HG03095 (cell line): ENCODE measurements around the gene AKAP8.
"Not testable (repeated sequence)": the region's sequence is repeated elsewhere in the genome, so short reads cannot be mapped to it uniquely, and the experiment has no call there.

Experiments
- ATAC-seq: cut with Tn5 transposase; IDR thresholded peaks from one replicate; pipeline ENCODE4 v1.9.1; 2021; ENCODE audit warnings: moderate library complexity; ENCODE audit not compliant: unreplicated experiment

The AKAP8 gene

DNA sequence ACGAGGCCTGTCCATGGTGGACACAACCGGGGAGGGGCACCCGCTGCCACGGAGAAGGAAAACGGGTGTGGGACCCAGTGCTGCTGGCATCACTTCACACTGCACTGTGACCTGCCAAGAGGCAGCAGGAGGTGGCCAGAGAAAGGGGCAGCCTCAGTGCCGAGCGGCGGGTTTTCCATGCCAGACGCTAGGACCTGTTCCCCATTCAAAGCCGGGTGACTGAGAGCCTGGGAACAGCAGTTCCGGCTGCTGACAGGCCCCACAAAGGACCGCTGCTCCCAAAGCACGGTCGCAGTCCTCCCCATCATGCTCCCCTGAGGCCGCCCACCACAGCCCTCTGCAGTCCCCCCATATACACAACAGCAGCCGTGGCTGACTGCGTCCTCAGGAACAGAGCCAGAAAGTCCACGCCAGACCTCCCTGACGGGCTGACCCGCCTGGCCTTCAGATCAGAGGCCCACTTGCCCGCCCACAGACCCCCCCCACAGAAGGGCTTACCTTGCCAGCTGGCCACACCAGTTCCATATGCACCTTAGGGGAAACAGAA, 5.4 kb downstream of the AKAP8 start:
- ATAC-seq: no peak

DNA sequence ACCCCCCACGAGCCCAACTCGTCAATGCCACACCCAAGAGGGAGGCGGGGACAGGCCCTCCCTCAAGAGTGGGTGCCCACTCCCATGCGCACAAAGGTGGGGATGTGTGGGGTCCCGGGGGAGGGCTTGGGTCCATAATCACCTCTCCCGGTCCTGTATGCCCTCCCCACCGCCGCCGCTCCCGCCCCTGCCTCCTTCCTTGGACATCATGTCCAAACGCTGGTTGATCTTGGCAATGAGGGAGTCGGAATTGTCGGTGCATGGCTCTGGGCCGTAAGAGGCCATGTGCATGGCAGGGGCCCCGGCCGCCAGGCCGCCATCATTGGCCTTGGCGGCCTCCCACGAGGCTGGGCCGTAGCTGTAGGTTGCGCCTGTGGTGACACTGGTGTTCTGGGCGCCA, 5.9 kb downstream of the AKAP8 start:
- ATAC-seq: no peak

DNA sequence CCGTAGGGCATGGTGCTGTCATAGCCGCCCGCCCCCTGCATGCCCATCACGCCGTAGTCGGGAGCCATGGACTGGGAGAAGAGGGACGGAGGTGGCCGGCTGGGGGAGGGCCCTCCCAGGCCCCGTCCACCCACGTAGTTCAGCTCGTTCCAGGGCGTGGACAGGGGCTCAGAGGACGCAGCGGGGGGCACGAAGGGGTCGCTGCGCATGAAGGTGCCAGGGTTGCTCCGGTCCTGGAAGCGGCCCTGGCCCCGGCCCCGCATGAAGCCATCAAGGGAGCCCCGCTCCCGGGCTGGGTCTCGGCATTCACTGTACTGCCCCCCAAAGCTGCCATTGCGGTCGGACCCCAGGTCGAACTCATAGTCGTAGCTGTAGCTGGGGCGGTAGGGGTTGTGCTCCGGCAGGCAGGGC, 6.7 kb downstream of the AKAP8 start:
- no peak for ATAC-seq

DNA sequence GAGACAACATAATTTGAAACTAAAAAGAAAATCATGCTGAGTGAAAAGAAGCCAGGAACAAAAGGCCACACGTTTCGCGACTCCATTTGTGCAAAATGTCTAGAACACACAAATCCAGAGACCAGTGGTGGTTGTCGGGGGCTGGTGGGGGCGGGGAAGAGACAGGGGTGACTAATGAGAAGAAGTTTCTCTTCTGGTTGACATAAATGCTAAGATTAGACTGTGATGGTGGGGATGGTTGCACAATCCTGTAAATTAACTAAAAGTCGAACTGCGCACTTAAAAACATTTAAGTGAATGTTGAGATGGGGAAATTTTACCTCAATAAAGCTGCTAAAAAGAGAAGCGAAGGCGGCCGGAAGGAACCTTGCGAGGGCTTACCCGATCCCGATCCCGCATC, 7.1 kb downstream of the AKAP8 start:
- no peak for ATAC-seq

DNA sequence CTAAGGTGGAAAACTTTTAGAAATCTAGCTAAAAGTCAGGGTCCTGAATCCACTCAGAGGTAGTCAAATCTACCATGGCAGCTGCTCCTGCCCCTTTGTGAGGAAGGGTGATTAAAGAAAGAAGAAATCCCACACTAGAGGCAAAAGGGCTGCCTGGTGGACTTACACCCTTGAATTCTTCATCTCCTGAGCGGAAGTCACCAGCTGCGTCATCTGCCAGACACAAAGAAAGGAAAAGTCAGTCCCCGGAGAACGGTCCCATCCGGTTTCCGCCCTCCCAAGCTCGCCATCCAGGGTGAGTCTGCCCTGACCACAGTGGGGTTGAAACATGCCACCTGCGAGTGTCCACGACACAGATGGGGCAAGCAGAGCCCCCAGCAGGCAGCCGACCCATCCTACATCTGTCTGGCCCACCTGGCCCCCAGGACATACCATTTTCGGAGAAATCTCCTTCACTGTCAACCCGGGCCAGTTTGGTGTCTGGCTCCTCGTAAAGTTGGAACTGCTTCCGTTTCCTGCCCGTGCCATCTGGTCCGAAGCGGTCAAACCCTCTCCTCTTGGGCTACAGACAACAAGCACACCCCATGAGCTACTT, 7.7 kb downstream of the AKAP8 start:
- ATAC-seq: no peak

DNA sequence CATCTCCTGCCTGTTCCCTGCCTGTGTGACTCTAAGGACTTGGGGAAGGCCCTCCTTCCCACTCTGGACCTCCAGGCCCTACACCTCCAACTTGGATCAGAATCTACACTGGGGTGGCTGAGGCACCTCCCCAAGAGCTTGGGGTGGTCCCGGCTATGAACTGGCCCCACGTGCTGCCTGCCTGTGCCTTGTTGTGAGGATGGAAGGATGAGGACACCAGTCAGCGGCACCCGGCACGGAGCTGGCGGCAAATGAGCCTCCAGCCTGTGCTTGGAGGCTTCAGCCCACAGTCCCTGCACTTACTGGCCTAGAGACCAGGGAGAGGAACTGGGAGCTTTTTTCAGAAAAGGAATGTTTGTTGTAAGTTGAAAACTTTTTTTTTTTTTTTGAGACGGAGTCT, 8.5 kb downstream of the AKAP8 start:
- ATAC-seq: no peak

DNA sequence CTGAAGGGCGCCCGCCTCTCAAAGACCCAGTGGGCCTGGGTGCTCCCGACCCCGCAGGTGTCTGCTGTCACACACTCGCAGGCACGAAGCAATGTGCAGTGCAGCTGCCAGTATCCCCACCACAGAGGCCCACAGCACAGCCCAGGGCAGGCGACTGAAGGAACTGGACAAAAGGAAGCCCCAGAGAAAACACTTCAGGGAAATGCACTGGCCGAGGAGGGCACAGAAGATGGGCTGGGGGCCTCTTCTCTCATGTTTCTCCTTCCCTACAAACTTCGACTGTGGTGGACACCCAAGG, 10.0 kb downstream of the AKAP8 start:
- ATAC-seq: no peak

DNA sequence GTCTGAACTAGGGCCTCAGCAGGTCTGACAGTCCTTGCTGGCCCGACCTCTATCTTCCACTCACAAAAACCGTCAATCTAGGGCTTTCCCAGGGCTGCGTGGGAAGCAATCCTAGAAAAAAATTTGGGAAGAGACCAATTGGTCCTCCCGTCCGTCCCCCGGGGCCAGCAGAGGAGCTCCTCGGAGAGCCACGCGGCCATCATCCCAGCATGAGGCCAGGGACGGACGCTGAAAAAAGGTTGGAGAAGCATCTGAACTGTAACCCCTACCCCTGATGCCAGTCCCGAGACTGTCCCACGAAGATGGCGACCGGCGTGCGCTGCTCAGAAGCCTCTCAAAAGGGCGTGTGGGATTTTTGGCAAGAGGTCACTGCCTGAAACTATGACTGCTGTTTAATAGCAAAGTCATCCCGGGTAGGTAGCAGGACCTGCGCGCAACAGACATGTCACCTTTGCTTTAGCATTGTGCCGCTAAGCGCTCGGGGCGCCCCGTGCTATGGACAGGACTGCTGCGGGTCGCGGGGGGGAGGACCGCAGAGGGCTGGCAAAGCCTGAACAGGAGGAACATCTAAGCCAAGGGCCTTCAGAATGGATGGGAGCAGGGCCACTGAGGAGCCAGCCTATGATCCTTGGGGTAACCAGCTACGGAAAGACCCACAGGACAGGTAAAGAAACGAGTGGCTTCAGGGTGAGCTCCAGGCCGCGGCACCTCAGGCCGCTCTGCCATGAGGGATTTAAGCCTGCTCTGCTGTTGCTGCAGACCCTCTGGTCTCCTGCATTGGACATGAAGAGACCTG, 10.6 kb downstream of the AKAP8 start:
- ATAC-seq: no peak

DNA sequence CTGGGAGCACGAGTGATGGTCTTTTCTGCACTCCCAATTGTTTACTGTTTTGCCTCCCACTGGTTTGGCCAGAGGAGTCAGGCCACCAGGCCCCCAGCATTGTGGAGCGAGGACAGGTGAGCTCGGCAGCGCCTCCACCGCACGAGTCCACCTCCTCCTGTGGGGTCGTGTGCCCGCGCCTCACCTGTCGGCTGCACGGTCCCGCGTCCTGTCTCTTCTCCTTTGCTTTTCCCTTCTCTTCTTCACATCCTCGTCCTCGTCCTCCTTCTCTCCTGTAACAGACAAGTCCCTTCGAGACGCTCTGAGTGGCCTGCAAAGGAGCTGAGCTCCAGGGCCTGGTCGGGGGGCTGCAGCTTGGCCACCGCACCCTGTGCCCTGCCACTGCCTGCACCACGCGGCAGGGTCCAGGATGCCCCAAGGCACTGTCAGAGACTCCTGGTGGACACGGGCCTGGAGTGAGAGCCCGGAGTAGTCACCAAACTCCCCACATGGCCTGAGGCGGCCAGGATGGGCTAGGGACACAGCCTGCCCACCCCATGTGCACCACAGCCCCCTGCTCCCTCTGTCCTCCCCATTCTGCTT, 11.4 kb downstream of the AKAP8 start:
- no peak for ATAC-seq

DNA sequence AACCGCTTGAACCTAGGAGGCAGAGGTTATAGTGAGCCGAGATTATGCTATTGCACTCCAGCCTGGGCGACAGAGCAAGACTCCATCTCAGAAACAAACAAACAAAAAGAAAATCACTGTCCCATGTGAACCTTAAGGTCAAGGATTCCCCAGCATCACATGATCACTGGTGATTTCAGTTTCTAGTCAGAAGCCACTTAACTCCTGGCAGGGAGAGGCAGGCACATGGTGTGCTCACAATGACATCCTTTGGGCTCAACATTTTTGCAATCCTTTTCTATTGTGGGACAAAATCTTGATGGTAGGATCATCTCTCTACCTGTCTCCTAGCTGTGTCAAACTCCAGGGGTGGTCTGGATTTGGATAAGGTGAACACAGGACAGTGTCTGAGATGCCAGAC, 12.1 kb downstream of the AKAP8 start:
- no peak for ATAC-seq

DNA sequence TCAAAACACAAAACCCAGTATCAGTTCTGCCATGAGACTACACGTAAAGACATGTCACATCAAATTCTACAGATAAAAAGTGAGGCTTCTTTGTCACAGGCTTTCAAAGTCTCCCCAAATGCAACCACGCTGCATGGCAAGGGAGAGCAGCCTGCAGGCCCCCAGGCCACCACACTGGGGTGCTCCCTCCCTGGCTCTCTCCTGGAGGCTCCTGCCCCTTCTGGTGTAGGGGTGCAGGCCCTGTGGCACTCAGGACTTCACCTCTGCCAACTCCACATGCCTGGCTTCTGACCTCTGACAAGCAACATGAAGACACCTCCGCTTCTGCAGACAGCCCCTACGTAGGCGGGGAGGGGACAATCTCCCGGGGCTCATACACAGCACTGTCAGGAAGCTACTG, 14.3 kb downstream of the AKAP8 start:
- ATAC-seq: no peak

DNA sequence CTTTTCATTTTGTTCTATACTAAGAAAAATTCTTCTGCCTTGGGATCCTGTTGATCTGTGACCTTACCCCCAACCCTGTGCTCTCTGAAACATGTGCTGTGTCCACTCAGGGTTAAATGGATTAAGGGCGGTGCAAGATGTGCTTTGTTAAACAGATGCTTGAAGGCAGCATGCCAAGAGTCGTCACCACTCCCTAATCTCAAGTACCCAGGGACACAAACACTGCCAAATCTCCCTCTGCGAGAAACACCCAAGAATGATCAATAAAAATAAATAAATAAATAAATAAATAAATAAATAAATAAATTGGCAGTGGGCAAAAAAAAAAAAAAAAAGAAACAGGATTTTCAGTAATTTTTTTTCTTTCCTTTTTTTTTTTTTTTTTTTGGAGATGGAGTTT, 15.8 kb downstream of the AKAP8 start:
- ATAC-seq: not testable (repeated sequence)

DNA sequence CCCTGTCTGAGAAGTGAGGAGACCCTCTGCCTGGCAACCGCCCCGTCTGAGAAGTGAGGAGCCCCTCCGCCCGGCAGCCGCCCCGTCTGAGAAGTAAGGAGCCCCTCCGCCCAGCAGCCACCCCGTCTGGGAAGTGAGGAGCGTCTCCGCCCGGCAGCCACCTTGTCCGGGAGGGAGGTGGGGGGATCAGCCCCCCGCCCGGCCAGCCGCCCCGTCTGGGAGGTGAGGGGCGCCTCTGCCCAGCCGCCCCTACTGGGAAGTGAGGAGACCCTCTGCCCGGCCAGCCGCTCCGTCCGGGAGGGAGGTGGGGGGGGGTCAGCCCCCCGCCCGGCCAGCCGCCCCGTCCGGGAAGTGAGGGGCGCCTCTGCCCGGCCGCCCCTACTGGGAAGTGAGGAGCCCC, 16.5 kb downstream of the AKAP8 start:
- not testable (repeated sequence) for ATAC-seq

DNA sequence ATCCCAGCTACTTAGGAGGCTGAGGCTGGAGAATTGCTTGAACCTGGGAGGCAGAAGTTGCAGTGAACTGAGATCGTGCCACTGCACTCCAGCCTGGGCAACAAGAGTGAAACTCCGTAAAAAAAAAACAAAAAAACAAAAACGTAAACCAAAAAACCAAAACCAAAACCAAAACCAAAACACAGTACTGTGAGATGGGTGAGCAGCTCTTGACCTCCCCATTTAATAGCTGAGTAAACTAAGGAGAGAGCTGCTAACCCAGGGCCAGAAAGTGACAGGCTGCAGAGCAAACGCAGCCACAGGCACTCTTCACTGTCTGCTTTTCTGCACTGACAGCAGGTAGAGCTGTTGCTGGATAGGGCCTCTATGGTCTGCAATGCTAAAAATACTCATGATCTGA, 19.6 kb downstream of the AKAP8 start:
- not testable (repeated sequence) for ATAC-seq

DNA sequence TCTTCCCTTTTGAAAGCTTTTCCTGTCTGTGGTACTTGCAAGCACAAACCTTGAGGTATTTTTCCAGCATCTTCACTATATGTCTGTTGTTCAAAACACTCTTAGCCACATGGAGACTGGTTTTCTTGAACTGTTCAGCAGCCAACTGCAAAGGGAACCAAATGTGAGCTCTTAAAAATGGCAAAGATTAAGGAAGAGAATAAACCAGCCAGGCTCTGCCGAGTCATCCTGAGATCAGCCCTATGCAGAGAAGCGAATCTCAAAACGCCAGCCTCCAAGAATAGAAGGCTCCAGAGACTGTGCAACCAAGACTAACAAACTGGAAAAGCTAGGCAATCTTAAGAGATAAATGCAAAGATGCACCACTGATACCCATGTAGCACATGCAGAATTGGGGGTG, 20.7 kb downstream of the AKAP8 start:
- ATAC-seq: no peak

DNA sequence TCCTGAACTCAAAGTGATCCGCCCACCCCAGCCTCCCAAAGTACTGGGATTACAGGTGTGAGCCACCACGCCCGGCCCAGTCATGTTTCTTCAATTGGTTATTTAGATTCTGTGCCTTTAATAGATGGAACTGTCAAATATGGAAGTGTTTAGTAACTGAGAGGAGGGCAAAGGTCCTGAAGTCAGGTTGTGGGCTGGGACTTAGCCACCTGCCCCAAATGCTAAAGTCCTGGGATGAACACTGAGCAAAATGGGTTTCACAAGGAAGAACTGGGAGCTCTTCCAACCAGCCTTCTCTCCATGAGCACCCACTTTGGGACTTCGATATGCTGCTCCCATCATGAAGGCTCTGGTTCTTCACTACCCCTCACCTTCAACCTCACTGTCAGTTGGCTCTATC, 21.7 kb downstream of the AKAP8 start:
- ATAC-seq: no peak

DNA sequence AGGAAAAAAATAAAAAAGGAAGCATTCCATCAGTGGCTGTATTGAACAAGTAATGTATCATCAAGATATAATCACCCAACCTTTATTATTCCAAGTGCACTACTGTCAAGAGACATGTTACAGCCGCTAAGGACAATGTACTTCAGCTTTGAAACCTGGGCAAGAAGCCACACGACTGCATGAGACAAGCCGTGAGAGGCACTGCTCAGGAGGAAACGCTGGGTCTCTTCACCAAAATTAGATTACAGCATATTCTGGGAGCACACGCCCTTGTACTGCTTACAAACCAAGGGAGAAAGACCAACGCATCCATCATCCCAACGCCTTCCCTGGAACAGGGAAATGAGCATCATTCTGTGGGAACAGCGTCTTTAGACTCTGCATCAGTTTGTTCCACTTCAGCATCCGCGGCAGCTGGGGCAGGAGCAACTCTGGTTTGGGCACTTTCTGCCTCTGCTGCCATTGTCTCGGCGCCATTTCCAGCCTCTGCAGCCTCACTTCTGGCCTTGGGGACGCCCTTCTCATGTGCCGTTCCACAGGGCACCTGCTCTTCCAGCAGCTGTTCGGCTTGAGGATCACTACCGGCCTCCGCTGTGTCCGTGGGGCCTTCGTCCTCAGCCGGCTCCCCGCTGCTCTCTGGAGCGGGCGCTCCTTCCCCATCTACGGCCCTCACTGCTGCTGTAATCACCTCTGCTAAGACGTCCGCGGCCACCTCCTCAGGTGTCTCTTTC, 24.9 kb downstream of the AKAP8 start:
- ATAC-seq: no peak

DNA sequence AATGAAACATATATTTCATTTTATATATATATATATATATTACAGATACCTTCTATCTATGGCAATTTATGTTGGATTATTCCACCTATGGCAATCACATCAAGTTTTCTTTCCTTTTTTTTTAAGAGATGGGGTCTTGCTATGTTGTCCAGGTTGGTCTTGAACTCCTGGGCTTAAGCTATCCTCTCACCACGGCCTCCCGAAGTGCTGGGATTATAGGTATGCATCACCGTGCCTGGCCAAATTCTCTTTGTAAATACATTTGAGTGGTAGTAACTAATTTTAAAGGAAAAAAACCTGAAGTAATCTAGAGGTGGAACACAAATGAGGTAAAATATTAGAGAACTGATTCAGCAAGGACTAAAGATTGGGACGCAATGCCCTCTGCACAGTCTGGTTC, 25.7 kb downstream of the AKAP8 start:
- no peak for ATAC-seq

DNA sequence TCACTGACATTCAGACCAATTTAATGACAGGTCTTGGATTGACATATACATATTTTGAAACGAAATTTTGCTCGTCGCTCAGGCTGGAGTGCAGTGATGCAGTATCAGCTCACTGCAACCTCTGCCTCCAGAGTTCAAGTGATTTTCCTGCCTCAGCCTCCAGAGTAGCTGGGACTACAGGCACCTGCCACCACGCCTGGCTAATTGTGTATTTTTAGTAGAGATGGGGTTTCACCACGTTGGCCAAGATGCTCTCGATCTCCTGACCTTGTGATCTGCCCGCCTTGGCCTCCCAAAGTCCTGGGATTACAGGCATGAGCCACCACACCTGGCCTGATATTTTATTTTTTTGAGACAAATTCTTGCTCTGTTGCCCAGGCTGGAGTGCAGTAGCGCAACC, 27.1 kb downstream of the AKAP8 start:
- not testable (repeated sequence) for ATAC-seq

DNA sequence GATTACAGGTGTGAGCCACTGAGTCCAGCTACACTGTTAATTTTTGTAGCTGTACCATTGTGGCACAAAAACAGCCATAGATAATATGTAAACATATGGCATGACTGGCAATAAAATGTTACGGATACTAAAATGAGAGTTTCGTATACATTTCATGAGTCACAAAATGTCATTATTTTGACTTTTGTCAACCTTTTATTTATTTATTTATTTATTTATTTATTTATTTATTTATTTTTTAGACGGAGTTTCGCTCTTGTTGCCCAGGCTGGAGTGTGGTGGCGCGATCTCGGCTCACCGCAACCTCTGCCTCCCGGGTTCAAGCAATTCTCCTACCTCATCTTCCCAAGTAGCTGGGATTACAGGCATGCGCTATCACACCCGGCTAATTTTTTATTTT, 38.3 kb downstream of the AKAP8 start:
- ATAC-seq: not testable (repeated sequence)

DNA sequence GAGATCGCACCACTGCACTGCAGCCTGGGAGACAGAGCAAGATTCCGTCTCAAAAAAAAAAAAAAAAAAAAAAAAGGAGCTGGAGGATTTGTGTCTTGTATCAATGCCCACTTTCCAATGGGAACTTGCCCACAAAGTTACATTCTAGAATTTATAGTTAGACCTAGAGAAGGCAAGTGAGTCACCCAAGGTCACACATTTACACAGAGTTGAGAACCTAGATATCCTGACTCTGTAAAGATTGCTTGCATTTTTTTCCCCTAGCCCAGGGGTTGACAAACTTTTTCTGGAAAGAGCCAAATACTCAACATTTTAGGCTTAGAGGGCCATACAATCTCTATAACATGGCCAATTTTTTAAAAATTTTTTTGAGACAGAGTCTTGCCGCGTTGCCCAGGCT, 39.5 kb downstream of the AKAP8 start:
- ATAC-seq: no peak

DNA sequence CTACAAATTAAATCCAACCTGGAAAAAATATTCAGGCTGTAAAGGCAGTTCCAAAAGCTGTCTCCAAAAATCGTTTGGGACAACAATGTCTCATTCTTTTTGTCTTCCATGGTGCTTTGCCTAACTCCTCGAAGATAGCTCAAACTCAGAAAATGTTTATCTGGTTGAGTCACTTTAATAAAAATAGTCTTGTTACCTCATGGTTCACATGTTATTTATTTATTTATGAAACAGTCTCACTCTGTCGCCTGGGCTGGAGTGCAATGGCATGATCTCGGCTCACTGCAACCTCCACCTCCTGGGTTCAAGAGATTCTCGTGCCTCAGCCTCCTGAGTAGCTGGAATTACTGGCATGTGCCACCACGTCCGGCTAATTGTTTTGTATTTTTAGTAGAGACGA, 42.4 kb downstream of the AKAP8 start:
- no peak for ATAC-seq
